GM23338 (cell line): ENCODE measurements around the gene ATP9B. TPM values are rescaled to one million over a fixed set of nuclear protein-coding genes. Genes with fewer than 3 reads are reported as not detected.

Source experiments
- ATAC-seq: fragments of 200-7000 bp; cut with Tn5 transposase; 3 replicates; pipeline ENCODE4 v1.9.1; 2020
- DNase-seq: peaks from one replicate; pipeline ENCODE4 v3.0.0-alpha.2; 2015; ENCODE audit warnings: low spot score
- H2AFZ ChIP-seq: fragments of 200-600 bp; sonication (generic); 2 replicates; pipeline ENCODE4 v1.8.0; 2016; ENCODE audit warnings: antibody characterized with exemption, mild to moderate bottlenecking, moderate library complexity
- H3F3A ChIP-seq: fragments of 200-600 bp; sonication (generic); replicated peaks from 2 replicates; pipeline ENCODE4 v1.8.0; 2017; ENCODE audit warnings: antibody characterized with exemption, mixed run types, low read depth
- H3K27ac ChIP-seq: fragments of 200-600 bp; sonication (generic); 2 replicates; pipeline ENCODE4 v1.6.1; 2016; ENCODE audit warnings: low read depth
- H3K27me3 ChIP-seq: fragments of 200-600 bp; sonication (generic); 2 replicates; pipeline ENCODE4 v1.8.0; 2016; ENCODE audit warnings: mild to moderate bottlenecking, mixed run types, moderate library complexity; ENCODE audit not compliant: insufficient read depth
- H3K36me3 ChIP-seq: fragments of 200-600 bp; sonication (generic); 2 replicates; pipeline ENCODE4 v1.8.0; 2016; ENCODE audit warnings: mild to moderate bottlenecking; ENCODE audit not compliant: insufficient read depth
- H3K4me1 ChIP-seq: fragments of 200-600 bp; sonication (generic); 2 replicates; pipeline ENCODE4 v1.8.0; 2016; ENCODE audit warnings: mild to moderate bottlenecking, moderate library complexity; ENCODE audit not compliant: insufficient read depth
- H3K4me2 ChIP-seq: fragments of 200-600 bp; sonication (generic); 2 replicates; pipeline ENCODE4 v1.7.1; 2017; ENCODE audit warnings: mixed run types
- H3K4me3 ChIP-seq: fragments of 200-600 bp; sonication (generic); 2 replicates; pipeline ENCODE4 v1.6.1; 2016; ENCODE audit warnings: mixed run types
- H3K79me2 ChIP-seq: fragments of 200-600 bp; sonication (generic); replicated peaks from 2 replicates; pipeline ENCODE4 v1.8.0; 2017; ENCODE audit warnings: mild to moderate bottlenecking; ENCODE audit not compliant: insufficient read depth
- H3K9me2 ChIP-seq: fragments of 200-600 bp; sonication (generic); 2 replicates; pipeline ENCODE4 v1.8.0; 2017; ENCODE audit not compliant: insufficient read depth
- H4K20me1 ChIP-seq: fragments of 200-600 bp; sonication (generic); replicated peaks from 2 replicates; pipeline ENCODE4 v1.8.0; 2017; ENCODE audit warnings: mild to moderate bottlenecking; ENCODE audit not compliant: insufficient read depth
- H3K27ac Mint-ChIP-seq: 2 replicates; pipeline ENCODE4 v1.8.0; 2020; ENCODE audit warnings: inconsistent platforms, mild to moderate bottlenecking, moderate library complexity, mixed read lengths
- H3K27me3 Mint-ChIP-seq: 3 replicates; pipeline ENCODE4 v1.8.0; 2022; ENCODE audit warnings: low read depth, mild to moderate bottlenecking, moderate library complexity, mixed read lengths, inconsistent platforms; ENCODE audit not compliant: insufficient read depth, poor library complexity
- H3K36me3 Mint-ChIP-seq: 3 replicates; pipeline ENCODE4 v1.8.0; 2021; ENCODE audit warnings: low read depth, mild to moderate bottlenecking, inconsistent platforms, moderate library complexity, mixed read lengths
- H3K4me1 Mint-ChIP-seq: 3 replicates; pipeline ENCODE4 v1.8.0; 2020; ENCODE audit warnings: mild to moderate bottlenecking, inconsistent platforms, mixed read lengths
- H3K4me3 Mint-ChIP-seq: 3 replicates; pipeline ENCODE4 v1.8.0; 2021; ENCODE audit warnings: moderate library complexity, mild to moderate bottlenecking, inconsistent platforms, mixed read lengths
- H3K9me3 Mint-ChIP-seq: 3 replicates; pipeline ENCODE4 v1.8.0; 2020; ENCODE audit warnings: moderate library complexity, mild to moderate bottlenecking, inconsistent platforms, mixed read lengths
- CREB1 ChIP-seq: fragments of 250-450 bp; sonication (Bioruptor Pico); IDR thresholded peaks from 2 replicates; pipeline ENCODE4 v1.5.0; 2020; ENCODE audit warnings: low read depth, mild to moderate bottlenecking, moderate library complexity
- EZH2 ChIP-seq: fragments of 200-600 bp; sonication (generic); IDR thresholded peaks from one replicate; pipeline ENCODE4 v1.8.0; 2017; ENCODE audit warnings: antibody characterized with exemption, mild to moderate bottlenecking, low read depth; ENCODE audit not compliant: unreplicated experiment
- NANOG ChIP-seq: IDR thresholded peaks from 2 replicates; pipeline ENCODE4 v1.6.1; 2016; ENCODE audit warnings: antibody characterized with exemption, borderline replicate concordance
- STAT1 ChIP-seq: IDR thresholded peaks from one replicate; pipeline ENCODE4 v1.6.1; 2016; ENCODE audit warnings: antibody characterized with exemption; ENCODE audit not compliant: unreplicated experiment
- ZNF114 ChIP-seq: fragments of 250-450 bp; sonication (Bioruptor Pico); IDR thresholded peaks from 2 replicates; pipeline ENCODE4 v1.5.0; 2020; ENCODE audit warnings: mild to moderate bottlenecking, moderate library complexity
- ZNF331 ChIP-seq: fragments of 250-450 bp; sonication (Bioruptor Pico); IDR thresholded peaks from 2 replicates; pipeline ENCODE4 v1.5.0; 2020; ENCODE audit warnings: low read depth, mild to moderate bottlenecking, moderate library complexity
- polyA plus RNA-seq: library from polyadenylated mRNA; unstranded; fragments of >200 nt; fragmentation: Nextera tagmentation; extraction: Ambion mirVana; gene quantifications from 2 replicates; pipeline ENCODE4 v1.2.1, GENCODE V29; 2016
- total RNA-seq: library from RNA; depleted of rRNA; stranded (reverse); fragments of >200 nt; shearing (Covaris generic); gene quantifications from 2 replicates; pipeline ENCODE4 v1.2.3, GENCODE V29; 2014
- TF ChIP-seq, protein P1 (sequence below): IDR thresholded peaks from one replicate; pipeline ENCODE4 v1.6.1; 2018; ENCODE audit warnings: antibody characterized with exemption; ENCODE audit not compliant: unreplicated experiment
- TF ChIP-seq, protein P2 (sequence below): fragments of 250-450 bp; sonication (Bioruptor Pico); IDR thresholded peaks from 2 replicates; pipeline ENCODE4 v1.5.0; 2020; ENCODE audit warnings: mild to moderate bottlenecking, moderate library complexity
- TF ChIP-seq, protein P3 (sequence below): IDR thresholded peaks from 2 replicates; pipeline ENCODE4 v1.6.1; 2016; ENCODE audit warnings: antibody characterized with exemption

ATP9B gene
- total and polyA plus RNA-seq, 2 experiments from 2014 or later: 14.2 to 25.6 TPM

DNA sequence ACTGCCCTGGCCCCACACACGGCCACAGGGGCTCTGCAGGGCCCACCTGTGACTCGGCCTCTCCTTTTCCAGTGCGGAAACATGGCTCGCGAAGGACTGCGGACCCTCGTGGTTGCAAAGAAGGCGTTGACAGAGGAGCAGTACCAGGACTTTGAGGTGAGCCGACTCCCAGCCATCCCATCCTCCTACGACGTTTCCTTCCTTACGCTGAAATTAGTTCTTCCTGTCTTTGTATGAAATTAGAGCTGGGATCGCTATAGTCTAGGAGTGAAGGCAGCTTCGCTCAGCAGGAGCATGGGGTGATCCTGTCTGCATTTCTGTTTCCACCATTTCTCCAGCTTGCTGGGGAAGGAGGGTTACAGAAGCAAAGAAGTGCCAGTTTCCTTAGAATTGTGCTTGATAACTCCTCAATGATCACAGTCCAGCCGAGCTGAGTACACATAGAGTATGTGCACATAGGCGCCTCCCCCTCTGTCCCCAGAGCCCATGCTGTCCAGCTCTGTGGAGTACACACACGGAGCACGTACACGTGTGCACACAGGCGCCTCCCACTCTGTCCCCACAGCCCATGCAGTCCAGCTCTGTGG is 267.5 kb downstream of the ATP9B start (continued):
- TF ChIP-seq, protein P1, sequence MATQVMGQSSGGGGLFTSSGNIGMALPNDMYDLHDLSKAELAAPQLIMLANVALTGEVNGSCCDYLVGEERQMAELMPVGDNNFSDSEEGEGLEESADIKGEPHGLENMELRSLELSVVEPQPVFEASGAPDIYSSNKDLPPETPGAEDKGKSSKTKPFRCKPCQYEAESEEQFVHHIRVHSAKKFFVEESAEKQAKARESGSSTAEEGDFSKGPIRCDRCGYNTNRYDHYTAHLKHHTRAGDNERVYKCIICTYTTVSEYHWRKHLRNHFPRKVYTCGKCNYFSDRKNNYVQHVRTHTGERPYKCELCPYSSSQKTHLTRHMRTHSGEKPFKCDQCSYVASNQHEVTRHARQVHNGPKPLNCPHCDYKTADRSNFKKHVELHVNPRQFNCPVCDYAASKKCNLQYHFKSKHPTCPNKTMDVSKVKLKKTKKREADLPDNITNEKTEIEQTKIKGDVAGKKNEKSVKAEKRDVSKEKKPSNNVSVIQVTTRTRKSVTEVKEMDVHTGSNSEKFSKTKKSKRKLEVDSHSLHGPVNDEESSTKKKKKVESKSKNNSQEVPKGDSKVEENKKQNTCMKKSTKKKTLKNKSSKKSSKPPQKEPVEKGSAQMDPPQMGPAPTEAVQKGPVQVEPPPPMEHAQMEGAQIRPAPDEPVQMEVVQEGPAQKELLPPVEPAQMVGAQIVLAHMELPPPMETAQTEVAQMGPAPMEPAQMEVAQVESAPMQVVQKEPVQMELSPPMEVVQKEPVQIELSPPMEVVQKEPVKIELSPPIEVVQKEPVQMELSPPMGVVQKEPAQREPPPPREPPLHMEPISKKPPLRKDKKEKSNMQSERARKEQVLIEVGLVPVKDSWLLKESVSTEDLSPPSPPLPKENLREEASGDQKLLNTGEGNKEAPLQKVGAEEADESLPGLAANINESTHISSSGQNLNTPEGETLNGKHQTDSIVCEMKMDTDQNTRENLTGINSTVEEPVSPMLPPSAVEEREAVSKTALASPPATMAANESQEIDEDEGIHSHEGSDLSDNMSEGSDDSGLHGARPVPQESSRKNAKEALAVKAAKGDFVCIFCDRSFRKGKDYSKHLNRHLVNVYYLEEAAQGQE: no peak

DNA sequence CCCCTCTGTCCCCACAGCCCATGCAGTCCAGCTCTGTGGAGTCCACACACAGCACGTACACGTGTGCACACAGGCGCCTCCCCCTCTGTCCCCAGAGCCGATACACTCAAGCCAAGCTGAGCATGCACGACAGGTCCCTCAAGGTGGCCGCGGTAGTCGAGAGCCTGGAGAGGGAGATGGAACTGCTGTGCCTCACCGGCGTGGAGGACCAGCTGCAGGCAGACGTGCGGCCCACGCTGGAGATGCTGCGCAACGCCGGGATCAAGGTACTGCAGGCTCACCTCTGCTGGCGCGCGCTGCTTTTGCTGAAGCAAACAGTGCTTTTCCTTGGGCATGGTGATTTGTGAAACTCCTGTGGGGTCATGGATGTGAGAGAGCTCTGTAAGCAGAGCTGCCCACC is 268.0 kb downstream of the ATP9B start:
- H3K27me3 ChIP-seq: no peaks in the 10 kb centered on the region
- H3K9me3 Mint-ChIP-seq: no peaks in the 10 kb centered on the region
- no peak overlapping the region for H2AFZ ChIP-seq
- no peak overlapping the region for H3K4me3 ChIP-seq
- no peaks in the 10 kb centered on the region for H4K20me1 ChIP-seq
- no peaks in the 10 kb centered on the region for H3K36me3 ChIP-seq
- ATAC-seq: no peak
- H3K4me3 Mint-ChIP-seq: no peak overlapping the region
- peaks cover 10% of the 10 kb centered on the region for H3K4me1 Mint-ChIP-seq
- no peaks in the 10 kb centered on the region for H3F3A ChIP-seq
- H3K4me1 ChIP-seq: no peaks in the 10 kb centered on the region
- peaks cover 13% of the 10 kb centered on the region for H3K27me3 Mint-ChIP-seq
- H3K9me2 ChIP-seq: no peaks in the 10 kb centered on the region
- DNase-seq: no peak
- no peak overlapping the region for H3K27ac Mint-ChIP-seq
- peaks cover 6% of the 10 kb centered on the region for H3K36me3 Mint-ChIP-seq
- no peak overlapping the region for H3K27ac ChIP-seq
- no peak overlapping the region for H3K4me2 ChIP-seq
- H3K79me2 ChIP-seq: no peaks in the 10 kb centered on the region
- TF ChIP-seq ZNF331 (CRISPR knock-in tag) (no peak), CREB1 (CRISPR knock-in tag) (no peak), ZNF114 (CRISPR knock-in tag) (no peak), EZH2 (no peak), STAT1 (no peak), NANOG (no peak)
- TF ChIP-seq, protein P2, sequence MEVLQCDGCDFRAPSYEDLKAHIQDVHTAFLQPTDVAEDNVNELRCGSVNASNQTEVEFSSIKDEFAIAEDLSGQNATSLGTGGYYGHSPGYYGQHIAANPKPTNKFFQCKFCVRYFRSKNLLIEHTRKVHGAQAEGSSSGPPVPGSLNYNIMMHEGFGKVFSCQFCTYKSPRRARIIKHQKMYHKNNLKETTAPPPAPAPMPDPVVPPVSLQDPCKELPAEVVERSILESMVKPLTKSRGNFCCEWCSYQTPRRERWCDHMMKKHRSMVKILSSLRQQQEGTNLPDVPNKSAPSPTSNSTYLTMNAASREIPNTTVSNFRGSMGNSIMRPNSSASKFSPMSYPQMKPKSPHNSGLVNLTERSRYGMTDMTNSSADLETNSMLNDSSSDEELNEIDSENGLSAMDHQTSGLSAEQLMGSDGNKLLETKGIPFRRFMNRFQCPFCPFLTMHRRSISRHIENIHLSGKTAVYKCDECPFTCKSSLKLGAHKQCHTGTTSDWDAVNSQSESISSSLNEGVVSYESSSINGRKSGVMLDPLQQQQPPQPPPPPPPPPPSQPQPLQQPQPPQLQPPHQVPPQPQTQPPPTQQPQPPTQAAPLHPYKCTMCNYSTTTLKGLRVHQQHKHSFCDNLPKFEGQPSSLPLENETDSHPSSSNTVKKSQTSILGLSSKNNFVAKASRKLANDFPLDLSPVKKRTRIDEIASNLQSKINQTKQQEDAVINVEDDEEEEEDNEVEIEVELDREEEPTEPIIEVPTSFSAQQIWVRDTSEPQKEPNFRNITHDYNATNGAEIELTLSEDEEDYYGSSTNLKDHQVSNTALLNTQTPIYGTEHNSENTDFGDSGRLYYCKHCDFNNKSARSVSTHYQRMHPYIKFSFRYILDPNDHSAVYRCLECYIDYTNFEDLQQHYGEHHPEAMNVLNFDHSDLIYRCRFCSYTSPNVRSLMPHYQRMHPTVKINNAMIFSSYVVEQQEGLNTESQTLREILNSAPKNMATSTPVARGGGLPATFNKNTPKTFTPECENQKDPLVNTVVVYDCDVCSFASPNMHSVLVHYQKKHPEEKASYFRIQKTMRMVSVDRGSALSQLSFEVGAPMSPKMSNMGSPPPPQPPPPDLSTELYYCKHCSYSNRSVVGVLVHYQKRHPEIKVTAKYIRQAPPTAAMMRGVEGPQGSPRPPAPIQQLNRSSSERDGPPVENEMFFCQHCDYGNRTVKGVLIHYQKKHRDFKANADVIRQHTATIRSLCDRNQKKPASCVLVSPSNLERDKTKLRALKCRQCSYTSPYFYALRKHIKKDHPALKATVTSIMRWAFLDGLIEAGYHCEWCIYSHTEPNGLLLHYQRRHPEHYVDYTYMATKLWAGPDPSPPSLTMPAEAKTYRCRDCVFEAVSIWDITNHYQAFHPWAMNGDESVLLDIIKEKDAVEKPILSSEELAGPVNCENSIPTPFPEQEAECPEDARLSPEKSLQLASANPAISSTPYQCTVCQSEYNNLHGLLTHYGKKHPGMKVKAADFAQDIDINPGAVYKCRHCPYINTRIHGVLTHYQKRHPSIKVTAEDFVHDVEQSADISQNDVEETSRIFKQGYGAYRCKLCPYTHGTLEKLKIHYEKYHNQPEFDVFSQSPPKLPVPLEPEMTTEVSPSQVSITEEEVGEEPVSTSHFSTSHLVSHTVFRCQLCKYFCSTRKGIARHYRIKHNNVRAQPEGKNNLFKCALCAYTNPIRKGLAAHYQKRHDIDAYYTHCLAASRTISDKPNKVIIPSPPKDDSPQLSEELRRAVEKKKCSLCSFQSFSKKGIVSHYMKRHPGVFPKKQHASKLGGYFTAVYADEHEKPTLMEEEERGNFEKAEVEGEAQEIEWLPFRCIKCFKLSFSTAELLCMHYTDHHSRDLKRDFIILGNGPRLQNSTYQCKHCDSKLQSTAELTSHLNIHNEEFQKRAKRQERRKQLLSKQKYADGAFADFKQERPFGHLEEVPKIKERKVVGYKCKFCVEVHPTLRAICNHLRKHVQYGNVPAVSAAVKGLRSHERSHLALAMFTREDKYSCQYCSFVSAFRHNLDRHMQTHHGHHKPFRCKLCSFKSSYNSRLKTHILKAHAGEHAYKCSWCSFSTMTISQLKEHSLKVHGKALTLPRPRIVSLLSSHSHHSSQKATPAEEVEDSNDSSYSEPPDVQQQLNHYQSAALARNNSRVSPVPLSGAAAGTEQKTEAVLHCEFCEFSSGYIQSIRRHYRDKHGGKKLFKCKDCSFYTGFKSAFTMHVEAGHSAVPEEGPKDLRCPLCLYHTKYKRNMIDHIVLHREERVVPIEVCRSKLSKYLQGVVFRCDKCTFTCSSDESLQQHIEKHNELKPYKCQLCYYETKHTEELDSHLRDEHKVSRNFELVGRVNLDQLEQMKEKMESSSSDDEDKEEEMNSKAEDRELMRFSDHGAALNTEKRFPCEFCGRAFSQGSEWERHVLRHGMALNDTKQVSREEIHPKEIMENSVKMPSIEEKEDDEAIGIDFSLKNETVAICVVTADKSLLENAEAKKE (CRISPR knock-in tag): no peak
- TF ChIP-seq, protein P1: no peak
- TF ChIP-seq, protein P3, sequence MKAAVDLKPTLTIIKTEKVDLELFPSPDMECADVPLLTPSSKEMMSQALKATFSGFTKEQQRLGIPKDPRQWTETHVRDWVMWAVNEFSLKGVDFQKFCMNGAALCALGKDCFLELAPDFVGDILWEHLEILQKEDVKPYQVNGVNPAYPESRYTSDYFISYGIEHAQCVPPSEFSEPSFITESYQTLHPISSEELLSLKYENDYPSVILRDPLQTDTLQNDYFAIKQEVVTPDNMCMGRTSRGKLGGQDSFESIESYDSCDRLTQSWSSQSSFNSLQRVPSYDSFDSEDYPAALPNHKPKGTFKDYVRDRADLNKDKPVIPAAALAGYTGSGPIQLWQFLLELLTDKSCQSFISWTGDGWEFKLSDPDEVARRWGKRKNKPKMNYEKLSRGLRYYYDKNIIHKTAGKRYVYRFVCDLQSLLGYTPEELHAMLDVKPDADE: no peak
